VCaP (cell line): ENCODE measurements around the gene SLC40A1.

Source experiments
- H3K27ac ChIP-seq: fragments of 450-650 bp; 2 replicates; pipeline ENCODE4 v1.5.1; 2017
- CTCF ChIP-seq: fragments of 450-650 bp; conservative IDR thresholded peaks from 2 replicates; pipeline ENCODE4 v1.5.1; 2017; ENCODE audit warnings: mild to moderate bottlenecking, moderate library complexity

Gene SLC40A1

GRCh38 chr2:189534854-189535832, 45.4 kb downstream of the SLC40A1 start:
- H3K27ac ChIP-seq, result no peak overlapping the region
- TF ChIP-seq CTCF, result no peak

DNA sequence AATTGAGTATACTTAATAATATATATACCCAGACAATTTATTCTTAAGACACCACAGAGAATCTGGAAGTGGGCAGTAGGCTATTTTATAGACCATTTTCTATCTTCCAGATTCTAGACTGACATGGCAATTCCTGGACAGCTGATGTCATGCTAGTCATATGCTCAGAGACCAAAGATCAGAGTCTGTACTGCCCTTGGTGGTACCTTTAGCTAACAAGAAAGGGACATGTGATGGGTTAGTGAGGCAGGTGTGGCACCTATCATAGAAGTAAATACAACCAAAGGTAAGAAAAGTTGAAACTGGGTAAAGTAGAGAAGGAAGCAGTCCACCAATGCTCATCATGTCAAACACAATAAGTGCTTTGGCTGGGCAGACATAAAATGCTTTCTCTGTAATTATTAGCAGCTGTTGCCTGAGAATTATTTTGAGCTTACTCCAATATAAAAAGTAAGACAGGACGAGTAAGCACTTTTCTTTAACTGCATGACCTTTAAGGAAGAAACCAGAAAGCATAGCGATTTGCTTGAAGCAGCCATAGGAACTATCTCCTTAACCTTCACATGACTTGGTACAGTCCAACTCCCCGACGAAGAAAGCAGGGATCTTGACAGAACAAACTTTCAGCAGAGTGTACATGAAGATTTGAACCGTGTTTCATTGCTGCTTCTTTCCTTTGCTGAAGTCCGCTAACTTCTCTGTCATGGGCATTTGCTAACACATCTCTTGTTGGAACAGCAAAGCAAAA, 47.1 kb downstream of the SLC40A1 start:
- H3K27ac ChIP-seq, result no peak overlapping the region
- no peak for TF ChIP-seq CTCF

DNA sequence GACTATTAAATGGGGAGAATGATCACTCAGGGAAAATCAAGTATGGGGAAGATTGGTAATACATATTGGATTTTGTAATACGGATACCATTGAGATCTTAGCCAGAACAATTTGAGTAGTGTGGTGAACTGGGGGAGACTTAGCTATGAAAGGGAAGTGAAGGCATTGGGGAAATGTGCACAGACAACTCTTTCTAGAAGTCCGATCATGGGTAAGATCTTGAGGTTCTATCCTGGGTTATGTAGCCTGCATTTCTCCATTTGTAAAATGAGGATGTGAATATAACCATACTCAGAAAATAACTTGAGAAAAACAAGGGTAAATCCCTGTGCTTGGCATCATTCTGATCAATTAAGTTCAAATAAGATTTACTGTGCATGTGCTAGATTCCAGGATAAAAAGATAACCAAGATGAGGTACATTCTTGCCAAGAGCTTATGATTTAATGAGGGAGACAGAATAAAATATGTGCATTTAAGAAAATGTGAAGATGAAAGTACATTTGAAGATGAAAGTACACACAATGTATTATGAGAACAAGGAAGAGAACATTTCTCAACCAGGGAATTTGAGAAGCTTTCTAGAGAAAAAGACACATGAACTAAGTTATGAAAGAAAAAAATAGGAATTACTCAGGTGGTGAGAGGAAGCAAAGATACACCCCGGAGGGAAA, 49.5 kb downstream of the SLC40A1 start:
- TF ChIP-seq CTCF, result no peak
- H3K27ac ChIP-seq, result no peak overlapping the region

DNA sequence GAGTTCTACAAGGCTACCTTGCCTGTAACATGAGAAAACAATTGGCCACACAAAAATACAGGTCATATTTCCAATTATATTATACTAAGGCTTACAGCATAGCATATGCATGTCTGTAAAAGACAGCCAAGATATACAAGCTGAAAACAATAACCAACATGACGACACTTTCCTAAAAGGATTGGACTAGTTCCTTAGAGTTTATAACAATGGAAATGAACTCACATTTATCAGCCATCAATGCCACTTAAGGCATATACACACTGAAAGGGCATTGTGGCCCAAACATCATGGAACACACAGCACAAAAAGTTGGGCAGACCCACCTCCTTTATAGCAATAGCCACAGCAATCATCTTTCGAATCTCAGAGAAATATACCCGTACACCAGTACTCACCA, 52.0 kb downstream of the SLC40A1 start:
- TF ChIP-seq CTCF, result no peak
- no peak overlapping the region for H3K27ac ChIP-seq

DNA sequence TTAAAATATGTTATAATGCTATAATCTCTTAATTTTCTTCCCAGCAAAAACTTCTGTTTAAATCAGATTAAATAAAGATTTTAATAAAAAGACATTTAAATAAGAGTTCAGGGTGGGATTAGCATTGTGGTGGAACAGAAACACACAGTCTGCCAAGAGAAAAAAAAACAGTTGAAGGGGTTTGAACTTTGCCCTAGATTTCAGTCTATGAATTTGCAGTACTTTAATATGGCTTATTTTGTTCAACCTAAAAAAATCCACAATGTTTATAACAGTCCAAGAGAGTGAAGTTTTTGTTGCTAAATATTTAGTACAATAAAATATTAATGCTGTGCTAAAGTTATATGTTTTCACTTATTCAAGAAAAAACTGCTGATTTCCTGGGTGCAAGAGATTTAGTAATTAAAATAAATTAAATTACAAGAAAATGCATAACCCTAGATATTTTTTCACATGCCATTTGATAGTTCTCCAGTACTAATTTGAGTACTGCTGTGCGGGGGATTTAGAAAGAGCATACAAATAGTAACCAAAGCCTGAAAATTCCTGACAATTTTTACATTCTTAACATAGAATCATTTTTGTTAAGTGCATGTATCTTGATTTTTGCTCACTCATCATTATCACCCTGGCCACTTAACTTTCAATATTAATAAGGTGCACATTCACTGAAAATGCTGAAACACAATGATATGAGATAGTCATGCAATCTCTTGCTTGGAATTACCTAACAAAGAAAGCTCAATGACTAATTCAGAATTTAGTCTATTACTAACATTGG, 52.6 kb downstream of the SLC40A1 start:
- H3K27ac ChIP-seq, result no peak overlapping the region
- no peak for TF ChIP-seq CTCF

- no peak overlapping the region for H3K27ac ChIP-seq
- no peak for TF ChIP-seq CTCF
Observed at GRCh38 chr2:189527041-189527750, 53.4 kb downstream of the SLC40A1 start.
